ENCODE data around the gene IGF2.

GRCh38 chr11:2157294-2158040, 18.3 kb upstream of the IGF2 start:
- TF ChIP-seq GLIS3 (CRISPR knock-in tag; IDR thresholded peaks at IDR 0.05) (no peak), ESRRG (CRISPR knock-in tag; IDR thresholded peaks at IDR 0.05) (no peak)
- TF ChIP-seq, protein P1, sequence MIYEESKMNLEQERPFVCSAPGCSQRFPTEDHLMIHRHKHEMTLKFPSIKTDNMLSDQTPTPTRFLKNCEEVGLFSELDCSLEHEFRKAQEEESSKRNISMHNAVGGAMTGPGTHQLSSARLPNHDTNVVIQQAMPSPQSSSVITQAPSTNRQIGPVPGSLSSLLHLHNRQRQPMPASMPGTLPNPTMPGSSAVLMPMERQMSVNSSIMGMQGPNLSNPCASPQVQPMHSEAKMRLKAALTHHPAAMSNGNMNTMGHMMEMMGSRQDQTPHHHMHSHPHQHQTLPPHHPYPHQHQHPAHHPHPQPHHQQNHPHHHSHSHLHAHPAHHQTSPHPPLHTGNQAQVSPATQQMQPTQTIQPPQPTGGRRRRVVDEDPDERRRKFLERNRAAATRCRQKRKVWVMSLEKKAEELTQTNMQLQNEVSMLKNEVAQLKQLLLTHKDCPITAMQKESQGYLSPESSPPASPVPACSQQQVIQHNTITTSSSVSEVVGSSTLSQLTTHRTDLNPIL (CRISPR knock-in tag; IDR thresholded peaks at IDR 0.05; ENCODE audit: low read depth) = no peak
